Pancreas (tissue), 10 donors: ENCODE results near the gene COMMD4. TPM values are rescaled to one million over a fixed set of nuclear protein-coding genes. Genes with fewer than 3 reads are reported as not detected.

ENCODE experiments used
- ATAC-seq, 4 donors: fragments of 200-7000 bp; cut with Tn5 transposase; one replicate each; pipeline versions ENCODE4 v1.8.0 to v1.9.1; 2020; ENCODE audit warnings: mild to moderate bottlenecking in 4 of 4, moderate library complexity in 4 of 4
- DNase-seq, 6 donors: peaks; one replicate each; pipeline ENCODE4 v3.0.0-alpha.2; 2020
- FAIRE-seq: peaks from 2 replicates; lab custom pipeline; 2012; peaks lifted over from hg19 to GRCh38; lab: Jason Lieb, UNC
- H3K27ac ChIP-seq, 4 donors: fragments of 200-600 bp; sonication (generic); 1 replicate in 3 of 4; 2 replicates in 1 of 4; pipeline versions ENCODE4 v1.5.0 to v1.8.0; 2020
- H3K27me3 ChIP-seq, 4 donors: fragments of 200-600 bp; one replicate each; pipeline ENCODE4 v1.8.0; 2021
- H3K36me3 ChIP-seq, 3 donors: fragments of 200-600 bp; sonication (generic) in 1 of 3; one replicate each; pipeline versions ENCODE4 v1.5.0 to v1.8.0; 2020 to 2021
- H3K4me1 ChIP-seq, 3 donors: fragments of 200-600 bp; one replicate each; pipeline ENCODE4 v1.8.0; 2021
- H3K4me3 ChIP-seq, 4 donors: fragments of 200-600 bp; sonication (generic) in 2 of 4; one replicate each; pipeline versions ENCODE4 v1.5.0 to v1.8.0; 2020 to 2021
- H3K9me3 ChIP-seq, 4 donors: fragments of 200-600 bp; one replicate each; pipeline ENCODE4 v1.8.0; 2021
- WGBS, 2 donors: extraction: QIAGEN DNeasy Blood & Tissue Kit; methylation state at CpG; one replicate each; pipeline ENCODE4 v1.1.7; 2013; 5-methylcytosine and 5-hydroxymethylcytosine counted together
- intact Hi-C, 3 donors: fragments of 100-400 bp; cut with DNase I; formaldehyde crosslinking; loops; one replicate each; pipeline versions ENCODE4 v1.11.1 to v1.14.2; 2022
- polyA plus RNA-seq, 2 donors: library from polyadenylated mRNA; stranded (reverse); fragments of 200-250 nt; gene quantifications; one replicate each; pipeline ENCODE4 v1.2.3, GENCODE V29; 2013
- total RNA-seq, 6 donors: library from RNA; stranded (reverse); fragmentation: NEBNext Ultra II Directional in 4 of 6; extraction: Animal tissue kit (Norgen Biotek cat#: 25700) in 4 of 6; gene quantifications; one replicate each; pipeline versions ENCODE4 v1.2.1 to v1.2.4, GENCODE V29; 2021 to 2023
- TF ChIP-seq, protein P1 (sequence below), 4 donors: fragments of 200-600 bp; sonication (generic) in 3 of 4; IDR thresholded peaks; one replicate each; pipeline versions ENCODE4 v1.5.0 to v1.8.0; 2021; ENCODE audit warnings: antibody characterized with exemption in 4 of 4
- donor health status: healthy with polysubstance abuse.
- donor health status: DM: no; HTN: no; CAD: no; lungs with moderate emphysema.
- donor health status: DM: no; HTN: no; CAD: no.
- donor health status: control.
- donor health status: control.
- donor health status: Bipolar disorder and iron deficiency.
- donor health status: DM: yes; HTN: yes; CAD: no.
- donor health status: DM: no; HTN: no; CAD: no.
- donor health status: DM: no; HTN: no; CAD: no.
- donor health status: DM: yes; HTN: yes; CAD: no.

Gene COMMD4
- total and polyA plus RNA-seq, 8 donors: 19.6 to 97.7 (median 26.3) TPM

DNA sequence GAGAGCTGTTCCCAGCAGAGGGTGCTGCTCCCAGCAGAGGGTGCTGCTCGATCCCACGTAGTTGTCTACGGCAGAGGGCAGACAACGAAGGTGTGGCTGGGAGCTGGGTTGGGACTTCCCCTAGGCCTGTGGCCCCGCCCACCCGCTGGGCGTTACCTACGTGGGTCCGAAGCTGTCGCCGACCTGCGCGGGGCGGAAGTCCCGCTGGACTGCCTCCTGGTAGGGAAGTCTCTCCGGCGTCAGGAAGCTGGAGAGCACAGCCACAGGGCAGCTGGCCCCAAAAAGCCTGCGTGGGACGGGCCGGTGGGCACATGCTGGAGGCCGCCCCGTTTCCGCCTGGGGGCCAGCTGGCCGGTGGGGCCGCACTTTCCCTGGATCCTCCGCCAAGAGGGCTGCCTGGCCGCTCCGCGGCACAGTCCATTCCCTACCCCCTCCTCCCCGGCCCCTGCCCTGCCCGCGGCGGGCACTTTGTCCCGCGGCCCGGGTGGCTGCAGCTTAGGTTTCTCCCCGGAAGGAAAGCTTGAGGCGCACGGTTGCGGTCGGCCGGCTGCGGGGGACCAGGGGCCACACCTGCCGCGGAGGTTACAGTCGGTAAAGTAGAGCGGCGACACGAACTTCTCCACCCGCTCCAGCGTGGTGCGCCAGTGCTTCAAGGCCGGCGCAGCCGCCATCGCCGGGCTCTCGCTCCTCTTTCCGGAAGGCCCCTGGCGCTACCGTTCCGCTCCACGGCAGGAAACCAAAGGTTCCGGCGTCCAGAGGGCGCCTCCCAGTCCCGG lies 32.2 kb downstream of the COMMD4 start, which contains the start of gene MAN2C1:
Gene MAN2C1, minus strand, starts transcription at position 695 of the 776 bp plus-strand sequence. Its CDS starts 24 bp downstream, at position 671.
- peaks cover 0 to 8% (median 7%) of the 10 kb centered on the region in 3 donors for H3K36me3 ChIP-seq
- intact Hi-C loops: loop anchor here in 2 of 3 donors (5.0 to 10.0 kb wide), 2 partner anchors 314 to 317 kb away; no protein-coding TSS in a partner anchor

DNA sequence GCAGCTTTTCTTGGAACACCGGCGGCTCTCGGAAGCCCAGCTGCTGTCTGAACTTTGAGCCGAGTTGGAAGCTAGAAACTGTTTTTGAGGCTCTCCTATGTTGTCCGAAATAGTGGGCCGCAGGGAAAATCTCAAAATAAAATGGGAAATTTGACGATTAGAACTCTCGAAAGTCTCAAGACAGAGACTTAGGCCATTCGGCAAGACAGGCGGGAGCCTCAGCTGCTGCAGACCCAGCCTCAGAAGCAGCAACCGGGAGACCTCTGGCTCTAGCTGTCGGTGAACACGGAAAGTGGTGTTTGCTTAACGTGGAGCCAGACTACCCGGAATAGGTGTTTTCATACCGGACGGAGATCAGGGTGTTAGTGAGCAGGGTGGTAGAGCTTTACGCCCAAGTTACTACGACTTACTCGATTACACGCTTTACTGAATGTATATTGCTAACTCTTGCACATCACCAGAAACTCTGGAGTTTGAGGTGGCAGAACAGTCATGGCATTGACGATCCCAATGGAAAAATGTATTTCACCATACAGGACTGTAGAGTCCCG lies 32.9 kb downstream of the COMMD4 start:
- FAIRE-seq (no peak), DNase-seq (no peak), ATAC-seq (peak; percentile 5 to 23 (median 15))
- H3K4me3 ChIP-seq: peak overlapping the region; percentile 51 to 82 (median 78)
- H3K27ac ChIP-seq: peak overlapping the region; percentile 90 to 99 (median 94)
- H3K27me3 ChIP-seq: no peaks in the 10 kb centered on the region
- peaks cover 6 to 17% (median 10%) of the 10 kb centered on the region in 3 donors for H3K4me1 ChIP-seq
- peaks cover 0 to 8% (median 7%) of the 10 kb centered on the region in 3 donors for H3K36me3 ChIP-seq
- WGBS, 2 donors: 2 to 3% methylated on average over 23 of the region's 23 CpGs
- TF ChIP-seq, protein P1, sequence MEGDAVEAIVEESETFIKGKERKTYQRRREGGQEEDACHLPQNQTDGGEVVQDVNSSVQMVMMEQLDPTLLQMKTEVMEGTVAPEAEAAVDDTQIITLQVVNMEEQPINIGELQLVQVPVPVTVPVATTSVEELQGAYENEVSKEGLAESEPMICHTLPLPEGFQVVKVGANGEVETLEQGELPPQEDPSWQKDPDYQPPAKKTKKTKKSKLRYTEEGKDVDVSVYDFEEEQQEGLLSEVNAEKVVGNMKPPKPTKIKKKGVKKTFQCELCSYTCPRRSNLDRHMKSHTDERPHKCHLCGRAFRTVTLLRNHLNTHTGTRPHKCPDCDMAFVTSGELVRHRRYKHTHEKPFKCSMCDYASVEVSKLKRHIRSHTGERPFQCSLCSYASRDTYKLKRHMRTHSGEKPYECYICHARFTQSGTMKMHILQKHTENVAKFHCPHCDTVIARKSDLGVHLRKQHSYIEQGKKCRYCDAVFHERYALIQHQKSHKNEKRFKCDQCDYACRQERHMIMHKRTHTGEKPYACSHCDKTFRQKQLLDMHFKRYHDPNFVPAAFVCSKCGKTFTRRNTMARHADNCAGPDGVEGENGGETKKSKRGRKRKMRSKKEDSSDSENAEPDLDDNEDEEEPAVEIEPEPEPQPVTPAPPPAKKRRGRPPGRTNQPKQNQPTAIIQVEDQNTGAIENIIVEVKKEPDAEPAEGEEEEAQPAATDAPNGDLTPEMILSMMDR (IDR thresholded peaks at IDR 0.05): no peak
- intact Hi-C loops: loop anchor here in 2 of 3 donors (5.0 to 10.0 kb wide), 2 partner anchors 314 to 316 kb away; no protein-coding TSS in a partner anchor
- H3K9me3 ChIP-seq: no peaks in the 10 kb centered on the region

More for the DNA sequence above, 32.2 kb downstream of the COMMD4 start, which contains the start of gene MAN2C1:
- TF ChIP-seq, protein P1 (IDR thresholded peaks at IDR 0.05): peak; percentile 33 to 61 (median 46)
- peak; percentile 94 to 97 (median 94) for ATAC-seq
- peak; percentile 97 to 99 (median 97) for DNase-seq
- no peaks in the 10 kb centered on the region for H3K9me3 ChIP-seq
- peak within 1 kb of the TSS; percentile 51 to 82 (median 78) for H3K4me3 ChIP-seq
- 0 to 1% methylated on average over 45 to 67 of the region's 67 CpGs for WGBS, 2 donors
- FAIRE-seq: no peak
- H3K4me1 ChIP-seq: peaks cover 6 to 17% (median 10%) of the 10 kb centered on the region in 3 donors
- peak within 1 kb of the TSS; percentile 90 to 99 (median 94) for H3K27ac ChIP-seq
- H3K27me3 ChIP-seq: no peaks in the 10 kb centered on the region

DNA sequence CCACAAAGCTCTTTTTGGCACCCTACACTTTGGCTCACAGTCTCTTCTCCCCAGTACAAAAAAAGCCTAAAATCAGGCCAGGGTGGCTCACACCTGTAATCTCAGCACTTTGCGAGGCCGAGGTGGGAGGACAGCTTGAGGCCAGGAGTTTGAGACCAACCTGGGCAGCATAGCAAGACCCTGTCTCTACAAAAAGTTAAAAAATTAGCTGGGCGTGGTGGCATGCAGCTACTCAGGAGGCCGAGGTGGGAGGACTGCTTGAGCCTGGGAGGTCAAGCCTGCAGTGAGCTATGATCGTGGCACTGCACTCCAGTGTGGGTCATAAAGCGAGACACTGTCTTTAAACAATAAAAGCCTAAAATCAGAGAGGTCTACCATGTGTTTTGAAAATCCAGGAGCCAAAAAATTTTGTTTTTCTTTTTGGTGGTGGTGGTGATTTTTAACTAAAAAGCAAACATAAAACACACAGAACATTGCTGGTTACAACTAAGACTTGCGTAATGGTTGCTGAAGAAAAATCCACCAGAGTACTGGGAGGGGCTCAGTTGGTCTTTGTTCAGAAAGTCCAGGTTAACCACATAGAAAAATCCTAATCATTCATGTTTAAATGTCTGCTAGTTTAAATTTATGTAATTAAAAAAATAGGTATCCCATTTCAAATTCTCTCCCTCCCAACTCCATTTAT lies 34.2 kb downstream of the COMMD4 start:
- H3K27ac ChIP-seq: peak overlapping the region in 3 of 4 donors; percentile 91 to 99 (median 96)
- FAIRE-seq: no peak
- ATAC-seq: no peak
- H3K4me3 ChIP-seq: no peak overlapping the region
- peaks cover 6 to 17% (median 10%) of the 10 kb centered on the region in 3 donors for H3K4me1 ChIP-seq
- intact Hi-C loops: loop anchor here in 2 of 3 donors (5.0 to 10.0 kb wide), 2 partner anchors 312 to 315 kb away; no protein-coding TSS in a partner anchor
- no peaks in the 10 kb centered on the region for H3K9me3 ChIP-seq
- TF ChIP-seq, protein P1 (IDR thresholded peaks at IDR 0.05): no peak
- peaks cover 0 to 15% (median 12%) of the 10 kb centered on the region in 3 donors for H3K36me3 ChIP-seq
- H3K27me3 ChIP-seq: no peaks in the 10 kb centered on the region
- WGBS, 2 donors: 93 to 96% methylated on average over 7 of the region's 7 CpGs
- DNase-seq: peak in 1 of 6 donors; percentile 2

DNA sequence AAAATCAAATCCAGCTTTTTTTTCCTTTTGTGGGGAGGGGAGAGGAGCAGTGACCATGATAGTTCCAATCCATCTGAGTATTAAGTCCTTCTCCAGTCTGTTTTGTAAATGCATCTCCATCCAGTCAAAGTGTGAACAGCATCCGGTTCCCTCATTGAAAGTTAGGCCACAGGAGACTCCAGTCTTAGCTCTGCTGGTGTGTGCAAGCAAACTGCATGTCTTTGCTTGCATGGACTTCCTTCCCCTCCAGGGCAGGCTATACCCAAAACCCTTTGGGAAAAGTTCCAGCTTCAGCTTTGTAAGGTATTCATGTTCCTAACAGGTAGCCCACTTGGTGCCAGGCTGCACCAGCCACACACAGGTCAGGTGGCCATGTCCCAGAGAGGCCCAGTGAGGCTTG lies 35.6 kb downstream of the COMMD4 start:
- FAIRE-seq: no peak
- 81 to 100% methylated on average over 1 of the region's 1 CpG for WGBS, 2 donors
- DNase-seq: peak in 1 of 6 donors; percentile 17
- TF ChIP-seq, protein P1 (IDR thresholded peaks at IDR 0.05): no peak
- Histone ChIP-seq H3K27me3 (no peaks in the 10 kb centered on the region), H3K4me3 (no peak overlapping the region), H3K36me3 (peaks cover 0 to 13% (median 12%) of the 10 kb centered on the region in 3 donors), H3K27ac (no peak overlapping the region), H3K4me1 (peaks cover 6 to 17% (median 10%) of the 10 kb centered on the region in 3 donors), H3K9me3 (no peaks in the 10 kb centered on the region)
- ATAC-seq: no peak
- intact Hi-C loops: no loop called here
